Measurements from ENCODE around the gene SNAP29. TPM values are rescaled to one million over a fixed set of nuclear protein-coding genes. Genes with fewer than 3 reads are reported as not detected.

Gene SNAP29
- total and polyA plus RNA-seq, 2 donors (not counting 3 experiments of a cell fraction or from before 2014, with no cell fraction given): 16.4 to 26.7 TPM

DNA sequence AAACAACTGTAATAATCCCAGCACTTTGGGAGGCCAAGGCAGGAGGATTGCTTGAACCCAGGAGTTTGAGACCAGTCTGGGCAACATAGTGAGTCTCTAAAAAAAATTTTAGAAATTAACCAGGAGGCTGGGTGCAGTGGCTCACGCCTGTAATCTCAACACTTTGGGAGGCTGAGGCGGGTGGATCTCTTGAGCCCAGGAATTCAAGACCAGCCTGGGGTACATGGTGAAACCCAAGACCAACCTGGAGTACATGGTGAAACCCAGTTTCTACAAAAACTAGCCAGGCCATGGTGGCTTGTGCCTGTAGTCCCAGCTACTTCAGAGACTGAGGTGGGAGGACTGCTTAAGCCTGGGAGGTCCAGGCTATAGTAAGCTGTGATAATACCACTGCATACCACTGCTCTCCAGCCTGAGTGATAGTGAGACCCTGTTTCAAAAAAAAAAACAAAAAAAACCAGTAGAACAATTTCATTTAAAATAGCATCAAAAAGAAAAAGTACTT lies 11.4 kb upstream of the SNAP29 start:
- ChIA-PET POLR2A (no interaction called here), CTCF (no interaction called here)
- Histone ChIP-seq H2AFZ (ENCODE audit: low read depth, low read length) (no peak overlapping the region), H3K9ac (replicated peaks; ENCODE audit: extremely low read depth, insufficient read depth, low read length) (no peak overlapping the region), H3K27me3 (ENCODE audit: control insufficient read depth in 2 of 2, insufficient read depth in 2 of 2, low read length in 2 of 2) (no peaks in the 10 kb centered on the region), H3K36me3 (ENCODE audit: control insufficient read depth in 2 of 2, extremely low read depth in 1 of 2, insufficient read depth in 2 of 2, low read length in 2 of 2) (no peaks in the 10 kb centered on the region), H3K4me3 (replicated peaks in 1 of 3; ENCODE audit: insufficient read depth in 1 of 3, low read depth in 1 of 3, low read length in 3 of 3) (no peak overlapping the region), H3K4me2 (ENCODE audit: insufficient read depth, low read length) (no peak overlapping the region), H3K79me2 (ENCODE audit: control insufficient read depth, insufficient read depth, low read length) (peaks cover 52% of the 10 kb centered on the region), H3K27ac (ENCODE audit: insufficient read depth, low read depth, low read length) (no peak overlapping the region), H3K9me3 (replicated peaks; ENCODE audit: control insufficient read depth, insufficient read depth, low read length) (no peaks in the 10 kb centered on the region), H4K20me1 (replicated peaks; ENCODE audit: control insufficient read depth, extremely low read depth, insufficient read depth, low read length) (no peaks in the 10 kb centered on the region), H3K9me1 (replicated peaks; ENCODE audit: control insufficient read depth, extremely low read depth, insufficient read depth, low read length) (no peaks in the 10 kb centered on the region), H3K4me1 (ENCODE audit: control insufficient read depth, extremely low read depth, insufficient read depth, low read length) (no peaks in the 10 kb centered on the region)
- dilution Hi-C loops (cut with MboI; ENCODE audit: extremely low pct_ligation_motif_present, low sequenced_read_pairs): no loop called here
- TF ChIP-seq POLR2A (IDR thresholded peaks at IDR 0.05; ENCODE audit: low read depth, low read length): no peak
- no peak for TF ChIP-seq EZH2 (IDR thresholded peaks at IDR 0.05; ENCODE audit: borderline replicate concordance, low read depth, low read length, severe bottlenecking)
- no peak for TF ChIP-seq JUN (IDR thresholded peaks at IDR 0.05; ENCODE audit: borderline replicate concordance, insufficient read depth, insufficient read length, low read depth)
- FAIRE-seq: no peak
- intact Hi-C loops (cut with micrococcal nuclease): no loop called here
- BruUV-seq (replicated peaks): no TSS peak
- DNase-seq (ENCODE audit: low read depth, low spot score): no peak

DNA sequence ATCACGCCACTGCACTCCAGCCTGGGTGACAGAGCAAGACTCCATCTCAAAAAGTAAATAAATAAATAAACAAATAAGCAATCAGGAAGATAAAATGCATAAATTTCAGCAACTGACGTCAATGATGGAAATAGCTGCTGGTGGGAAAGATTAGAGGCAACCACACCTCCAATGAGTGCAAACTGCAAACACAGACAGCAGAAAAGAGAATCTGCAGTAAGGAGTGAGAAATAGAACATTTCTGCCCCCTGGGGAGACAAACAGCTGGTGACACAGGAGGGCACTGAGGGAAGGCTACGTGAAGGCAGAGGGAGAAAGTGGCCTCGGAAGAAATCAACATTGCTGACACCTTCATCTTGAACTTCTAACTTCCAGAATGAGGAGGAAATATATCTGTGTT lies 6.7 kb upstream of the SNAP29 start:
- BruUV-seq (replicated peaks): no TSS peak
- H3K27ac ChIP-seq (ENCODE audit: insufficient read depth, low read depth, low read length): no peak overlapping the region
- H3K9me3 ChIP-seq (replicated peaks; ENCODE audit: control insufficient read depth, insufficient read depth, low read length): no peaks in the 10 kb centered on the region
- dilution Hi-C loops (cut with MboI; ENCODE audit: extremely low pct_ligation_motif_present, low sequenced_read_pairs): no loop called here
- H3K4me2 ChIP-seq (ENCODE audit: insufficient read depth, low read length): no peak overlapping the region
- H3K4me3 ChIP-seq (replicated peaks in 1 of 3; ENCODE audit: insufficient read depth in 1 of 3, low read depth in 1 of 3, low read length in 3 of 3): no peak overlapping the region
- H2AFZ ChIP-seq (ENCODE audit: low read depth, low read length): no peak overlapping the region
- H3K36me3 ChIP-seq (ENCODE audit: control insufficient read depth in 2 of 2, extremely low read depth in 1 of 2, insufficient read depth in 2 of 2, low read length in 2 of 2): no peaks in the 10 kb centered on the region
- H4K20me1 ChIP-seq (replicated peaks; ENCODE audit: control insufficient read depth, extremely low read depth, insufficient read depth, low read length): no peaks in the 10 kb centered on the region
- DNase-seq (ENCODE audit: low read depth, low spot score) (no peak), FAIRE-seq (no peak)
- intact Hi-C loops (cut with micrococcal nuclease): no loop called here
- no peaks in the 10 kb centered on the region for H3K9me1 ChIP-seq (replicated peaks; ENCODE audit: control insufficient read depth, extremely low read depth, insufficient read depth, low read length)
- ChIA-PET POLR2A (no interaction called here), CTCF (interaction anchor here (0.9 kb wide), 1 partner anchor 48 kb away, joined by 3 read pairs; no protein-coding TSS in a partner anchor)
- TF ChIP-seq, protein P1, sequence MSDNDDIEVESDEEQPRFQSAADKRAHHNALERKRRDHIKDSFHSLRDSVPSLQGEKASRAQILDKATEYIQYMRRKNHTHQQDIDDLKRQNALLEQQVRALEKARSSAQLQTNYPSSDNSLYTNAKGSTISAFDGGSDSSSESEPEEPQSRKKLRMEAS (IDR thresholded peaks at IDR 0.05; ENCODE audit: insufficient read depth, insufficient read length): no peak
- no peak for TF ChIP-seq JUN (IDR thresholded peaks at IDR 0.05; ENCODE audit: borderline replicate concordance, insufficient read depth, insufficient read length, low read depth)
- TF ChIP-seq FOS (IDR thresholded peaks at IDR 0.05; ENCODE audit: borderline replicate concordance, insufficient read depth, low read length): no peak
- no peak for TF ChIP-seq POLR2AphosphoS5 (IDR thresholded peaks at IDR 0.05; ENCODE audit: insufficient read depth, low read depth, low read length)
- TF ChIP-seq, protein P2, sequence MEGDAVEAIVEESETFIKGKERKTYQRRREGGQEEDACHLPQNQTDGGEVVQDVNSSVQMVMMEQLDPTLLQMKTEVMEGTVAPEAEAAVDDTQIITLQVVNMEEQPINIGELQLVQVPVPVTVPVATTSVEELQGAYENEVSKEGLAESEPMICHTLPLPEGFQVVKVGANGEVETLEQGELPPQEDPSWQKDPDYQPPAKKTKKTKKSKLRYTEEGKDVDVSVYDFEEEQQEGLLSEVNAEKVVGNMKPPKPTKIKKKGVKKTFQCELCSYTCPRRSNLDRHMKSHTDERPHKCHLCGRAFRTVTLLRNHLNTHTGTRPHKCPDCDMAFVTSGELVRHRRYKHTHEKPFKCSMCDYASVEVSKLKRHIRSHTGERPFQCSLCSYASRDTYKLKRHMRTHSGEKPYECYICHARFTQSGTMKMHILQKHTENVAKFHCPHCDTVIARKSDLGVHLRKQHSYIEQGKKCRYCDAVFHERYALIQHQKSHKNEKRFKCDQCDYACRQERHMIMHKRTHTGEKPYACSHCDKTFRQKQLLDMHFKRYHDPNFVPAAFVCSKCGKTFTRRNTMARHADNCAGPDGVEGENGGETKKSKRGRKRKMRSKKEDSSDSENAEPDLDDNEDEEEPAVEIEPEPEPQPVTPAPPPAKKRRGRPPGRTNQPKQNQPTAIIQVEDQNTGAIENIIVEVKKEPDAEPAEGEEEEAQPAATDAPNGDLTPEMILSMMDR (IDR thresholded peaks at IDR 0.05; ENCODE audit: extremely low read depth in 1 of 2, insufficient read depth in 1 of 2, low read depth in 1 of 2, low read length in 2 of 2): no peak
- no peak for TF ChIP-seq MYC (IDR thresholded peaks at IDR 0.05; ENCODE audit: low read depth, low read length)
- TF ChIP-seq POLR2A (IDR thresholded peaks at IDR 0.05; ENCODE audit: low read depth, low read length): no peak
- no peak for TF ChIP-seq GATA2 (IDR thresholded peaks at IDR 0.05; ENCODE audit: insufficient read depth, insufficient read length, low read depth, low read length)
- no peak for TF ChIP-seq EZH2 (IDR thresholded peaks at IDR 0.05; ENCODE audit: borderline replicate concordance, low read depth, low read length, severe bottlenecking)
- H3K79me2 ChIP-seq (ENCODE audit: control insufficient read depth, insufficient read depth, low read length): peaks cover 67% of the 10 kb centered on the region
- peaks cover 2% of the 10 kb centered on the region for H3K4me1 ChIP-seq (ENCODE audit: control insufficient read depth, extremely low read depth, insufficient read depth, low read length)
- no peaks in the 10 kb centered on the region for H3K27me3 ChIP-seq (ENCODE audit: control insufficient read depth in 2 of 2, insufficient read depth in 2 of 2, low read length in 2 of 2)
- no peak overlapping the region for H3K9ac ChIP-seq (replicated peaks; ENCODE audit: extremely low read depth, insufficient read depth, low read length)

All from endothelial cell of umbilical vein (primary cell).